Vagina (tissue), 2 donors: ENCODE measurements around the gene PRDM16. TPM values are rescaled to one million over a fixed set of nuclear protein-coding genes. Genes with fewer than 3 reads are reported as not detected.

ENCODE experiments used
- DNase-seq, 2 donors: peaks; one replicate each; pipeline ENCODE4 v3.0.0-alpha.2; 2017; ENCODE audit errors: extremely low spot score in 2 of 2
- H3K27ac ChIP-seq: fragments of 200-600 bp; sonication (generic); one replicate; pipeline ENCODE4 v1.5.1; 2019
- H3K27me3 ChIP-seq: fragments of 200-600 bp; sonication (generic); one replicate; pipeline ENCODE4 v1.5.1; 2019
- H3K36me3 ChIP-seq, 2 donors: fragments of 200-600 bp; sonication (generic); one replicate each; pipeline ENCODE4 v1.5.1; 2017 to 2019
- H3K4me1 ChIP-seq: fragments of 200-600 bp; sonication (generic); one replicate; pipeline ENCODE4 v1.5.1; 2019
- H3K4me3 ChIP-seq, 2 donors: fragments of 200-600 bp; sonication (generic); 1 replicate in 1 of 2; 2 replicates in 1 of 2; pipeline ENCODE4 v1.5.1; 2016 to 2019
- H3K9me3 ChIP-seq: fragments of 200-600 bp; sonication (generic); one replicate; pipeline ENCODE4 v1.5.1; 2019
- CTCF ChIP-seq, 3 experiments: fragments of 450-650 bp in 2 of 3; fragments of 200-600 bp in 1 of 3; sonication (generic) in 1 of 3; IDR thresholded peaks; one replicate each; pipeline ENCODE4 v1.5.1; 2017 to 2019; ENCODE audit warnings: antibody characterized with exemption in 3 of 3, mild to moderate bottlenecking in 2 of 3, moderate library complexity in 2 of 3
- POLR2A ChIP-seq, 2 donors: fragments of 450-650 bp; IDR thresholded peaks; one replicate each; pipeline ENCODE4 v1.6.1; 2017; ENCODE audit warnings: antibody characterized with exemption in 2 of 2, mild to moderate bottlenecking in 2 of 2, moderate library complexity in 2 of 2
- POLR2AphosphoS5 ChIP-seq, 2 donors: sonication (generic); formaldehyde crosslinking; IDR thresholded peaks; one replicate each; pipeline ENCODE4 v1.9.0; 2017; ENCODE audit warnings: antibody characterized with exemption in 2 of 2, mild to moderate bottlenecking in 2 of 2, low read depth in 1 of 2; ENCODE audit not compliant: insufficient read depth in 1 of 2
- intact Hi-C: fragments of 100-400 bp; cut with DNase I; formaldehyde crosslinking; loops from one replicate; pipeline ENCODE4 v1.15.1; 2023
- total RNA-seq: library from RNA; depleted of rRNA; stranded (reverse); fragments of >200 nt; gene quantifications from one replicate; pipeline ENCODE4 v1.2.3, GENCODE V29; 2016

PRDM16 gene
- total RNA-seq, 1 donor from 2014 or later = 3.9 TPM

- H3K27me3 ChIP-seq = no peaks in the 10 kb centered on the region
- peaks cover 11% of the 10 kb centered on the region for H3K4me1 ChIP-seq
- no peak for DNase-seq
- intact Hi-C loops = no loop called here
- H3K9me3 ChIP-seq = no peaks in the 10 kb centered on the region
- no peak overlapping the region for H3K27ac ChIP-seq
- no peak for TF ChIP-seq POLR2AphosphoS5 (IDR thresholded peaks at IDR 0.05; ENCODE audit: insufficient read depth in 1 of 2, low read depth in 1 of 2)
- TF ChIP-seq POLR2A (IDR thresholded peaks at IDR 0.05) = no peak
- no peak for TF ChIP-seq CTCF (IDR thresholded peaks at IDR 0.05)
- no peaks in the 10 kb centered on the region for H3K36me3 ChIP-seq
- no peak overlapping the region for H3K4me3 ChIP-seq
Observed at GRCh38 chr1:3122311-3122710, 53.3 kb downstream of the PRDM16 start.

- intact Hi-C loops = no loop called here
- H3K4me3 ChIP-seq = no peak overlapping the region
- no peaks in the 10 kb centered on the region for H3K9me3 ChIP-seq
- TF ChIP-seq POLR2A (IDR thresholded peaks at IDR 0.05) (no peak), POLR2AphosphoS5 (IDR thresholded peaks at IDR 0.05; ENCODE audit: insufficient read depth in 1 of 2, low read depth in 1 of 2) (no peak), CTCF (IDR thresholded peaks at IDR 0.05) (no peak)
- no peak for DNase-seq
- no peaks in the 10 kb centered on the region for H3K36me3 ChIP-seq
- peaks cover 21% of the 10 kb centered on the region for H3K4me1 ChIP-seq
- H3K27ac ChIP-seq = no peak overlapping the region
- H3K27me3 ChIP-seq = no peaks in the 10 kb centered on the region
Observed at GRCh38 chr1:3124246-3124645, 55.2 kb downstream of the PRDM16 start.

- TF ChIP-seq POLR2AphosphoS5 (IDR thresholded peaks at IDR 0.05; ENCODE audit: insufficient read depth in 1 of 2, low read depth in 1 of 2) (no peak), POLR2A (IDR thresholded peaks at IDR 0.05) (no peak), CTCF (IDR thresholded peaks at IDR 0.05) (no peak)
- H3K27ac ChIP-seq = no peak overlapping the region
- no peaks in the 10 kb centered on the region for H3K27me3 ChIP-seq
- H3K36me3 ChIP-seq = no peaks in the 10 kb centered on the region
- DNase-seq = no peak
- intact Hi-C loops = no loop called here
- H3K4me3 ChIP-seq = no peak overlapping the region
- H3K9me3 ChIP-seq = no peaks in the 10 kb centered on the region
- peaks cover 21% of the 10 kb centered on the region for H3K4me1 ChIP-seq
Observed at GRCh38 chr1:3125078-3125477, 56.1 kb downstream of the PRDM16 start.

- Histone ChIP-seq H3K9me3 (no peaks in the 10 kb centered on the region), H3K27ac (no peak overlapping the region), H3K4me1 (peaks cover 21% of the 10 kb centered on the region), H3K36me3 (no peaks in the 10 kb centered on the region), H3K4me3 (no peak overlapping the region), H3K27me3 (no peaks in the 10 kb centered on the region)
- no peak for DNase-seq
- TF ChIP-seq CTCF (IDR thresholded peaks at IDR 0.05) = no peak
- no peak for TF ChIP-seq POLR2A (IDR thresholded peaks at IDR 0.05)
- no peak for TF ChIP-seq POLR2AphosphoS5 (IDR thresholded peaks at IDR 0.05; ENCODE audit: insufficient read depth in 1 of 2, low read depth in 1 of 2)
- intact Hi-C loops = no loop called here
Observed at GRCh38 chr1:3125546-3126368, 56.8 kb downstream of the PRDM16 start.
